Measurements from ENCODE around the gene SATB2.

GRCh38 chr2:199303728-199304177 is 154.0 kb downstream of the SATB2 start:
- no peak for TF ChIP-seq CTCF (conservative IDR thresholded peaks at IDR 0.05 in 1 of 2, IDR thresholded peaks at IDR 0.05 in 1 of 2; ENCODE audit: extremely low read depth in 1 of 2, insufficient read depth in 1 of 2, low read depth in 1 of 2, low read length in 2 of 2)
- TF ChIP-seq EZH2 (IDR thresholded peaks at IDR 0.05; ENCODE audit: borderline replicate concordance, low read length): no peak
